Activated naive CD4-positive, alpha-beta T cell treated with Interleukin-2 at 50 U/mL for 16 hours (primary cell): ENCODE measurements around the gene UGT1A3.
A peak's percentile ranks its signal among the peaks of the same experiment; 100 is the strongest.
"Not testable (repeated sequence)": the region's sequence is repeated elsewhere in the genome, so short reads cannot be mapped to it uniquely, and the experiment has no call there.

Experiments used
- DNase-seq: peaks from one replicate; pipeline ENCODE4 v3.0.0-alpha.2; 2020

Gene UGT1A3

GRCh38 chr2:233708942-233709341 lies 19.9 kb upstream of the UGT1A3 start:
- no peak for DNase-seq

- DNase-seq, result peak; percentile 62
Measured at GRCh38 chr2:233711312-233712008, 17.4 kb upstream of the UGT1A3 start.

GRCh38 chr2:233712611-233713261 lies 16.1 kb upstream of the UGT1A3 start, which contains the start of gene UGT1A5:
UGT1A5 (plus strand) TSS chr2:233712907; CDS start chr2:233712992, 85 bp downstream.
- no peak for DNase-seq

GRCh38 chr2:233713262-233713615 lies 15.6 kb upstream of the UGT1A3 start:
- DNase-seq, result no peak

- no peak for DNase-seq
Measured at GRCh38 chr2:233714121-233714520, 14.7 kb upstream of the UGT1A3 start.

GRCh38 chr2:233718552-233718951 lies 10.3 kb upstream of the UGT1A3 start, which contains the start of gene UGT1A4:
UGT1A4 (plus strand) TSS chr2:233718736; CDS start chr2:233718821, 85 bp downstream.
- DNase-seq, result no peak

GRCh38 chr2:233736868-233737653 lies 8.2 kb downstream of the UGT1A3 start:
- not testable (repeated sequence) for DNase-seq

- no peak for DNase-seq
Measured at GRCh38 chr2:233740870-233741269, 12.0 kb downstream of the UGT1A3 start.

GRCh38 chr2:233743464-233744259 lies 14.8 kb downstream of the UGT1A3 start:
- DNase-seq, result no peak

GRCh38 chr2:233745073-233745755 lies 16.4 kb downstream of the UGT1A3 start:
- no peak for DNase-seq

GRCh38 chr2:233745838-233746237 lies 17.0 kb downstream of the UGT1A3 start:
- DNase-seq, result not testable (repeated sequence)

- no peak for DNase-seq
Measured at GRCh38 chr2:233746475-233747282, 17.8 kb downstream of the UGT1A3 start.

- no peak for DNase-seq
Measured at GRCh38 chr2:233747283-233747544, 18.4 kb downstream of the UGT1A3 start.

- not testable (repeated sequence) for DNase-seq
Measured at GRCh38 chr2:233750689-233751088, 21.8 kb downstream of the UGT1A3 start.

GRCh38 chr2:233751212-233752009 lies 22.6 kb downstream of the UGT1A3 start:
- not testable (repeated sequence) for DNase-seq

- no peak for DNase-seq
Measured at GRCh38 chr2:233754872-233755611, 26.2 kb downstream of the UGT1A3 start.

GRCh38 chr2:233756429-233757081 lies 27.7 kb downstream of the UGT1A3 start:
- DNase-seq, result no peak

GRCh38 chr2:233758141-233758540 lies 29.3 kb downstream of the UGT1A3 start:
- DNase-seq, result no peak

GRCh38 chr2:233758849-233759248 lies 30.0 kb downstream of the UGT1A3 start:
- DNase-seq, result no peak
